Ovary (tissue), 9 donors: ENCODE data around the gene ODAD4. TPM values are rescaled to one million over a fixed set of nuclear protein-coding genes. Genes with fewer than 3 reads are reported as not detected.

Experiments
- DNase-seq, 5 donors: peaks; one replicate each; pipeline ENCODE4 v3.0.0-alpha.2; 2019 to 2020
- H3K27ac ChIP-seq, 2 donors: fragments of 200-600 bp; one replicate each; pipeline versions ENCODE4 v1.5.1 to v1.8.0; 2019 to 2022
- H3K27me3 ChIP-seq: fragments of 200-600 bp; one replicate; pipeline ENCODE4 v1.8.0; 2022
- H3K36me3 ChIP-seq: fragments of 200-600 bp; sonication (generic); one replicate; pipeline ENCODE4 v1.5.1; 2019
- H3K4me1 ChIP-seq: one replicate; pipeline ENCODE4 v1.8.1; 2013; ENCODE audit warnings: mild to moderate bottlenecking, moderate library complexity; ENCODE audit not compliant: insufficient read depth
- H3K4me3 ChIP-seq: fragments of 200-600 bp; sonication (generic); one replicate; pipeline ENCODE4 v1.5.1; 2017
- H3K9me3 ChIP-seq, 2 donors: fragments of 200-600 bp in 1 of 2; sonication (generic) in 1 of 2; one replicate each; pipeline versions ENCODE4 v1.5.1 to v1.8.1; 2013 to 2019; ENCODE audit warnings: mild to moderate bottlenecking in 1 of 2, moderate library complexity in 1 of 2
- CTCF ChIP-seq, 3 donors: fragments of 450-650 bp in 2 of 3; fragments of 200-600 bp in 1 of 3; IDR thresholded peaks; one replicate each; pipeline versions ENCODE4 v1.5.1 to v1.8.0; 2016 to 2022; ENCODE audit warnings: antibody characterized with exemption in 3 of 3, mild to moderate bottlenecking in 1 of 3
- EP300 ChIP-seq: sonication (generic); formaldehyde crosslinking; IDR thresholded peaks from one replicate; pipeline ENCODE4 v1.6.1; 2017; ENCODE audit warnings: antibody characterized with exemption
- POLR2A ChIP-seq: fragments of 450-650 bp; IDR thresholded peaks from one replicate; pipeline ENCODE4 v1.6.1; 2017; ENCODE audit warnings: antibody characterized with exemption, mild to moderate bottlenecking, moderate library complexity
- WGBS, 3 donors: extraction: QIAGEN DNeasy Blood & Tissue Kit in 1 of 3; methylation state at CpG; one replicate each; pipeline versions ENCODE4 v1.1.5 to v1.1.7; 2013 to 2017; 5-methylcytosine and 5-hydroxymethylcytosine counted together
- intact Hi-C, 4 donors: fragments of 100-400 bp; cut with DNase I; formaldehyde crosslinking; loops; one replicate each; pipeline versions ENCODE4 v1.11.0 to v1.15.1; 2022 to 2023
- polyA plus RNA-seq, 2 donors: library from polyadenylated mRNA; stranded (reverse); fragments of 200-250 nt in 1 of 2; fragments of 350-450 nt in 1 of 2; fragmentation: Illumina TruSeq in 1 of 2; extraction: RNeasy Lipid Tissue Mini Kit (QIAGEN cat#74804) in 1 of 2; gene quantifications; one replicate each; pipeline ENCODE4 v1.2.3, GENCODE V29; 2013 to 2014
- total RNA-seq, 7 donors: library from RNA; depleted of rRNA in 2 of 7; stranded (reverse); fragments of >200 nt in 2 of 7; fragmentation: NEBNext Ultra II Directional in 3 of 7; extraction: Animal tissue kit (Norgen Biotek cat#: 25700) in 3 of 7; gene quantifications; one replicate each; pipeline versions ENCODE4 v1.1.0 to v1.2.4, GENCODE V29; 2016 to 2023
- donor health status: DM: no; HTN: no; CAD: no; lungs with moderate emphysema.
- donor health status: DM: no; HTN: no; CAD: no.
- donor health status: Bipolar disorder and iron deficiency.
- donor health status: DM: yes; HTN: yes; CAD: no.
- donor health status: DM: no; HTN: no; CAD: no.
- donor health status: DM: yes; HTN: yes; CAD: no.

Gene ODAD4
- total and polyA plus RNA-seq, 9 donors, result 1.1 to 11.0 (median 2.1) TPM

GRCh38 chr17:41914358-41914766, 16.1 kb upstream of the ODAD4 start:
- Histone ChIP-seq H3K27me3 (no peaks in the 10 kb centered on the region), H3K27ac (no peak overlapping the region), H3K4me3 (no peak overlapping the region), H3K36me3 (no peaks in the 10 kb centered on the region), H3K9me3 (no peaks in the 10 kb centered on the region), H3K4me1 (peaks cover 7% of the 10 kb centered on the region)
- 27 to 53% (median 45%) methylated on average over 6 of the region's 6 CpGs for WGBS, 3 donors
- intact Hi-C loops, result no loop called here
- TF ChIP-seq EP300, result no peak
- TF ChIP-seq CTCF (IDR thresholded peaks at IDR 0.05), result no peak
- TF ChIP-seq POLR2A, result no peak
- DNase-seq, result no peak

- TF ChIP-seq POLR2A (no peak), CTCF (IDR thresholded peaks at IDR 0.05) (no peak), EP300 (no peak)
- H3K4me3 ChIP-seq, result no peak overlapping the region
- no peaks in the 10 kb centered on the region for H3K36me3 ChIP-seq
- DNase-seq, result no peak
- no peak overlapping the region for H3K27ac ChIP-seq
- intact Hi-C loops, result no loop called here
- no peaks in the 10 kb centered on the region for H3K9me3 ChIP-seq
- no peaks in the 10 kb centered on the region for H3K27me3 ChIP-seq
- WGBS, 3 donors, result 58 to 67% (median 64%) methylated on average over 5 of the region's 5 CpGs
- peaks cover 8% of the 10 kb centered on the region for H3K4me1 ChIP-seq
Measured at GRCh38 chr17:41915020-41915419, 15.4 kb upstream of the ODAD4 start.

- Histone ChIP-seq H3K27ac (no peak overlapping the region), H3K27me3 (no peaks in the 10 kb centered on the region), H3K9me3 (no peaks in the 10 kb centered on the region), H3K36me3 (no peaks in the 10 kb centered on the region), H3K4me3 (no peak overlapping the region), H3K4me1 (peaks cover 8% of the 10 kb centered on the region)
- WGBS, 3 donors, result 50 to 68% (median 65%) methylated on average over 2 of the region's 2 CpGs
- no peak for DNase-seq
- TF ChIP-seq CTCF (IDR thresholded peaks at IDR 0.05) (no peak), EP300 (no peak), POLR2A (no peak)
- intact Hi-C loops, result no loop called here
Measured at GRCh38 chr17:41915566-41915965, 14.9 kb upstream of the ODAD4 start.

- intact Hi-C loops, result no loop called here
- Histone ChIP-seq H3K36me3 (no peaks in the 10 kb centered on the region), H3K27ac (no peak overlapping the region), H3K9me3 (no peaks in the 10 kb centered on the region), H3K4me1 (peaks cover 8% of the 10 kb centered on the region), H3K27me3 (no peaks in the 10 kb centered on the region), H3K4me3 (no peak overlapping the region)
- WGBS, 3 donors, result 35 to 49% (median 39%) methylated on average over 4 of the region's 4 CpGs
- TF ChIP-seq EP300 (no peak), CTCF (IDR thresholded peaks at IDR 0.05) (no peak), POLR2A (no peak)
- no peak for DNase-seq
Measured at GRCh38 chr17:41917192-41917591, 13.2 kb upstream of the ODAD4 start.
